GM19452 (cell line): ENCODE measurements around the gene EN2.
"Not testable (repeated sequence)": the region's sequence is repeated elsewhere in the genome, so short reads cannot be mapped to it uniquely, and the experiment has no call there.

ENCODE experiments used
- ATAC-seq: cut with Tn5 transposase; IDR thresholded peaks from one replicate; pipeline ENCODE4 v1.9.1; 2021; ENCODE audit not compliant: unreplicated experiment

EN2 gene

DNA sequence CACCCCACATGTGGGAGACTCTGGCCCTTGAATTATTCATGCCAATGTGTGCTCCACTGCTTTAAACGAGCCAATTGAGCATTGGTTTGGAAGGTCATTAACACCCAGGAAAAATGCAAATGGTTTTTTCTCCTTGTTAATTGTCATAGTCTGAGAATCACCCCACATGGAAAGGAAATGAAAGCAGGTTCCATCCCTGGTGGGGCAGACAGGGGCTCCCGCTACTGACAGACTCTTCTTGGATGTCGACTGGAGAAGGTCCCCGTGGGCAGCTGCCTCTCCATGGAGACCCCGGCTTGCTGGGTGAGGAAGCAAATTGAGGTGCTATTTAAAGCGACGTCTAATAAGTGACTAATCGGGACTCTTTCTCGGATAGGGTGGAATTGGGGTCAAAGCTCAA is 32.0 kb upstream of the EN2 start:
- ATAC-seq = no peak

DNA sequence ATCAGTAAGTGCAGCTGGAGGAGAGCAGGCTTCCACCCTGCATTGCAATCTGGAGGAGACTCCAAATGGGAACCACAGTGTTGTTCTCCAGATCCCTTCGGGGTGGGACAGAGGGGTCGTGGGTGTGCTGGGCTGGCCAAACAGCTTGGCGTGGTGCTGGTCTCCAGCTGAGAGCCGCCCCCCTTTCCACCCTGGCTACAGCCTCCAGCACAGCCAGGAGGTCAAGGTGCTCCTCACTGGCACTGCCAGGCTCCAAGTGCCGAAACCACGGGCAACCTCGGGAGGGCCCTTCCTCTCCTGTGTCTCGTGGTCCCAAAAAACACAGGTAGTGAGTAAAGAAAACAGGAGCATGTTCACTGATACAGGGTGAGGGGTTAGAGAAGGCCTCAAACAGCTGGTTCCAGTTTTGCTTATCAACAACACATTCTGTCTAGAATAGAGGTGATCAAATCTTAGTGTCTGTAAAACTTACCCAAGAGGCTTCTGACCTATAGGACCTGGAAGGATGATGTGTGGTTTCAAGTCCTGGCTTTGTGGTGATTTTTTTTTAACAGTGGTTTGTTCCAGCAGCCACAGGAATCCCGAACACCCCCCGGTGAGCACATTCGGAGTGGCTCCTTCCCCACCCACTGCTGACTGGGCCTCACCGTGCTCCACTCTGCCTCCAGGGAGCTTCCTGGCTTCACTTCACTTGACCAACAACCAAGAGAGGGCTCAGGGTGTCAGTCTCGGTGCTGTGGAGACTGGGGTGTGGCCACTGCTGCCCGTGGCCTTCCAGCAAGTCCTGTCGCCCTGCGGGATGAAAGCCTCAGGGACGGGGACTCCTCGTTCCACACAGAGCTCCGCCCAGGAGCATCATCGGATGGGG is 31.2 kb upstream of the EN2 start:
- ATAC-seq = no peak

DNA sequence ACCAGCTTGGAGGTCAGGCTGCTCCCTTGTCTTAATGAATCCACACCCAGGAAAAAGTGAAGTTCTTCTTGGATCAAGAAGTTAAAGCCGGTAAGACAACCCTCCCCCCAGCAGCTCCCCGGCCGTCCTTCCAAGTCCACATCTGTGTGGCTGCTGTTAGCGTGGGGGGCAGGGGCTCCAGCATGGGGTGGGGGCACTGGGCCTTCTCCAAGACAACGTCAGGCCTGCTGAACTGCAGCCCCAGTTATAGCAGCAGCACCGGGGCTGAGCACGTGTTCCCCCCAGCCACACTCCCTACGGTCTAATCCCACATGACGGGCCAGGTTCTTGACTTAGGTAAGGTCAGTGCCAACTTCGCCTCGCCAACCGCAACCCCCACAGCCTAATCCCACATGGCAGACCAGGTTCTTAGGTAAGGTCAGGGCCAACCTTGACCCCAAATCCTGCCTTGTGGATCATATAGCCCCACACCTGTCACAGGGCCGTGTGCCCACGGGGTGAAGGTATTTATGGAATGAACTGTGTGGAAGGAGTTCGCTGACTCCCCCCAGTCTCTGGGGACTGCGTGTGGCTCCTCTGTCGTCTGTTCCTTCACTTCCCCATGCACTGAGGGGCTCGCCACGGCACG is 30.4 kb upstream of the EN2 start:
- no peak for ATAC-seq

- no peak for ATAC-seq
Measured at GRCh38 chr7:155428171-155428834, 29.6 kb upstream of the EN2 start.

DNA sequence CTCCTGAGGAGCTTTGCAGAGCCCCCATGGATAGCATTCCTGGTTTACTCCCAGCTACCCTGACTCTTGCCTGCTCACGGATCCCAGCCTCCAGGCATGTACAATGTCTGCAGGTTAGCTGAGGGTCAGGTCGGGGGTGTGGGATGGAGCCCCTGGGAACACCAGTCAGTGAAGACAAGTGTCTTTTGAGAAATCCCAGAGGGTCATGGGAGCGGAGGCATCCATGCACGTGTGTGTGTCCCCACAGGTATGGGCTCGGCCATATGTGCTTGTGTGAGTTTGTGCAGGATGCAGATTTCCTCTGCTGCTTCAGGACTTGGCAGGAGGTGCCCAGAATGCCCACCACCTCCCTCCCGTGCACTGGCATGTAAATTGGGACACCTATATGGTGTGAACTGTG is 28.3 kb upstream of the EN2 start:
- ATAC-seq = no peak

- ATAC-seq = no peak
Measured at GRCh38 chr7:155430606-155431005, 27.3 kb upstream of the EN2 start.

GRCh38 chr7:155431231-155431630 is 26.7 kb upstream of the EN2 start:
- no peak for ATAC-seq

GRCh38 chr7:155431711-155432110 is 26.2 kb upstream of the EN2 start:
- no peak for ATAC-seq

GRCh38 chr7:155435110-155435509 is 22.8 kb upstream of the EN2 start:
- ATAC-seq = no peak

DNA sequence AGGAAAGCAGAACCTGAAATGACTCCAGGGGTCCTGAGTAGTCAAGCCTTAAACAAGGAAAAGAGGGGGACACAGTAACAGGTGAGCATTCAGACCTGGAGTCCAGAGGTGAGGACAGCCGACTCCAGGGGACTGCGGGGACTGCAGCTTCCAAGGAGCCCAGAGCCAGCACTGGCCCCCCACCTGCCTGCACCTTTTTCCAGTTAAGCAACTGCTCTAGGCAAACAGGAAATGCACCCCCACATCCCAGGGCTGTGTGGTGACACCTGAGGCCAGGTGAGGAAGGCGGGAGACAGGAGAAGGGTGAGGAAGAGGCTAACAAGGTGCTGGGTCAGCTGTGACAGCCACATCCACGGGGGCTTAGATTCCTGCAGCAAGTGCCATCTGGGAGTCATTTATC is 20.1 kb upstream of the EN2 start:
- ATAC-seq = no peak

- ATAC-seq = no peak
Measured at GRCh38 chr7:155438777-155439176, 19.2 kb upstream of the EN2 start.

DNA sequence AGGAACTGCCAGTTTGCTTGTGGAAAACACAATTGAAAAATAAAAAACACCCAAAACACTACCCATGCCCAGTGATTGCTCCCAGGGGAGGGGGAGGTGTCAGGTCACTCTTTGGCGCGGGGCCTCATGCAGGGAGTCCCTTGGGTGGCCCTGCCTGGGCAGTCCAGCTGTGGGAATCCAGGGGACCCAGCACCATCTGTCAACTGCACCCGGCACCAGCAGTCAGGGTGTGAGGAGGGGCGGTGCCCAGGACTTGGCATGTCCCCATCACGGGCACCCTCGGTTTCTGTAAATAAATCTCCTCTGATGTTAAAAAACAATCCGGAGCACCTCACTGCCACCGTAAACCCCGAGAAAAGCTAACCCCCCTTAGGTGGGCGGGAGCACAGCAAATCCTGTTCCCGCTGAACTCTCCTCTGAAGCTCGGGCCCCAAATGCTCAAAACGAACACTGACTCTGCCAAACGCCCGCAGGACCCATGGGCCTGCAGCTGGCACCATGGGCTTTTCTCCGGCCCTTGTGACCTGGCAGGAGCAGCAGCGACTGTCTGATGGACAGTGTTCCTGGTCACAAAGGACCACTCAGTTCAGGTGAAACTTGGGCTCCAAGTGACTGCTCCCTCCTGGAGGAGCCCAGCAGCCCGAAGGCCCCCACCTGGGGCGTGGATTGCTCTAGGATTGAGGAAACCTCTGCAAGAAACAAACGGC is 18.5 kb upstream of the EN2 start:
- ATAC-seq = no peak

GRCh38 chr7:155440018-155440410 is 17.9 kb upstream of the EN2 start:
- ATAC-seq = no peak

DNA sequence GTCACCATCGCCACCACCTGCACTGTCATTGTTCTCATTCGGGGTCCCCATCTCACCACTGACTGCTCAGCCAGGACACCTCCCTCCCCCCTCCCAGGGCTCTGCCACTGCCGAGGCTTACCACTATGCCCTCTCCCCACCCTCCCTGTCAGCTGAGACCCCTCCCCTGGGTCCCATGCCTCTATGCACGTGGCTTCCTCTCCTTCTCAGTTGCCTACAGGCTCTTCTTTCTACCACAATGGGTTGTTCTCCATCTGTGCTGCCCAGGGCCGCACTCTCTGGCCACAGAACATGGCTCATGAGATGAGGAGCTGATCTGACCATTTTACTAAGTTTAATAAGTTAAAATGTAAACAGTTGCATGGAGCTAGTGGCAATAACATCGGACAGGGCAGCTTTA is 16.1 kb upstream of the EN2 start:
- ATAC-seq = no peak

GRCh38 chr7:155444746-155445145 is 13.2 kb upstream of the EN2 start:
- no peak for ATAC-seq

DNA sequence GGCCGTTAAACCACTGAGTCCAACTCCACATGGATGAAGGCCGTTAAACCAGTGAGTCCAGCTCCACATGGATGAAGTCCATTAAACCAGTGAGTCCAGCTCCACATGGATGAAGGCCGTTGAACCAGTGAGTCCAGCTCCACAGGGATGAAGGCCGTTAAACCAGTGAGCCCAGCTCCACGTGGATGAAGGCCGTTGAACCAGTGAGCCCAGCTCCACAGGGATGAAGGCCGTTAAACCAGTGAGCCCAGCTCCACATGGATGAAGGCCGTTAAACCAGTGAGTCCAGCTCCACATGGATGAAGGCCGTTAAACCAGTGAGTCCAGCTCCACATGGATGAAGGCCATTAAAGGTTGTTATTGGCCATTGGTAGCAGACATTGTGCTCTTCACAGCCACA is 12.3 kb upstream of the EN2 start:
- not testable (repeated sequence) for ATAC-seq

GRCh38 chr7:155447603-155448002 is 10.3 kb upstream of the EN2 start:
- no peak for ATAC-seq

DNA sequence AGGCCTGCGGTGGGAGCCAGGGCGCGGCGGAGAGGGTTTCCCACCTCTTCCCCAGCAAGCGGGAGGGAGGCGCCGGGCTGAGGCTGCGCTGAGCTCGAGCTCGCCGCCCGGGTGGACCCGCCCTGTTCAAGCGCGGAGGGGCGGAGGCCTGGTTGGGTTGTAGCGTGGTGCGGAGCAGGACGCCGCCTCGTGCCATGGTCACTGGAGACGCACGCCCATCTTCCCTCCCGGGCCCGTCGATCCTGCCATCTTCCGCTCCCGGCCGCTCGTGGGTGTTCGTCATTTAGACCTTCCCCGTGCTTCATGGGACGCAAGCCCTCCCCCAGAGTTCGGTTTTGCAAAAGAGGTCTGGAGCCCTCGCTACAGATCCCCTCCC is 9.3 kb upstream of the EN2 start:
- no peak for ATAC-seq

- no peak for ATAC-seq
Measured at GRCh38 chr7:155449008-155449868, 8.7 kb upstream of the EN2 start.

DNA sequence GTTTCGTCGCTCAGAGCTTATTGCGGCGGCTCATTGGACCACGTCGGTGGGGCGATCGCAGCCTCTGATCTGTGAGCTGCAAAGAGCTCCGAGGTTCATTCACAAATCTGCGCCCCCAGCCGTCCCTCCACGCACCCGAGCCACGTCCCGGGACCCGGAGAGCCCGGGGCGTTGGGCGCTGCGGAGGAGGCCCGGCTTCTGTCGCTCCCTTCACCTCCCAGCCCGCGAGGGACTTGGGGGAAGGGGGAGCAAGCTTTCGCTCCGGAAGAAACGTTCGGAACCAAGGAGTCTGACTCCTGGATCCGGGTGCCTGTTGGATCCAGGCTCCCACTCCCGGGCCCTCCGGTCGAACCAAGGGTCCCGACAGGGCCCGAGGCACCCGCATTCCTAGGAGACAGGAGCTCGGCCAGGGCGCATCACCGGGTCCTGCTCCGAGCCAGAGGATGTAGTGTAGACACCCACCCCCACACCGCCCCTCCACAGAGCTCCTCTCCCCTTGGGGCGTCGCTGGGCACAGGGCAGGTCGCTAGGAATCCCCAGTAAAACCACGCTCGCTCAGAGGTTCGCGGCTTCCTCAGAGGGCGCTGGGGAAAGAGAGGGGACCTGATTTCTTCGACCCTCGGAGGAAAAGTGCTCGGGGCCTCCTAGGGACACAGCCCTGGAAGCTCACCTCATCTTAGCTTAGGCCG is 7.9 kb upstream of the EN2 start:
- ATAC-seq = no peak
